LNCAP (cell line): ENCODE data around the gene INSYN1.
A peak's percentile ranks its signal among the peaks of the same experiment; 100 is the strongest.

ENCODE experiments used
- CTCF ChIP-seq: fragments of 450-650 bp; IDR thresholded peaks from 2 replicates; pipeline ENCODE4 v1.5.1; 2017; ENCODE audit warnings: mild to moderate bottlenecking

The INSYN1 gene

GRCh38 chr15:73704869-73705645, 48.1 kb downstream of the INSYN1 start:
- peak; percentile 77 for TF ChIP-seq CTCF

- peak; percentile 90 for TF ChIP-seq CTCF
These were observed 52.9 kb downstream of the INSYN1 start for GRCh38 chr15:73700041-73700842.

- no peak for TF ChIP-seq CTCF
These were observed 53.7 kb downstream of the INSYN1 start for GRCh38 chr15:73699249-73700040.

- TF ChIP-seq CTCF = no peak
These were observed 56.1 kb downstream of the INSYN1 start for GRCh38 chr15:73697033-73697467.

GRCh38 chr15:73696641-73697001, 56.5 kb downstream of the INSYN1 start:
- no peak for TF ChIP-seq CTCF

GRCh38 chr15:73695773-73696640, 57.1 kb downstream of the INSYN1 start:
- no peak for TF ChIP-seq CTCF
